GM18868 (cell line): ENCODE results near the gene PAQR7.

Experiments
- ATAC-seq: cut with Tn5 transposase; IDR thresholded peaks from one replicate; pipeline ENCODE4 v1.9.1; 2021; ENCODE audit warnings: mild to moderate bottlenecking, moderate library complexity; ENCODE audit not compliant: unreplicated experiment

The PAQR7 gene, protein sequence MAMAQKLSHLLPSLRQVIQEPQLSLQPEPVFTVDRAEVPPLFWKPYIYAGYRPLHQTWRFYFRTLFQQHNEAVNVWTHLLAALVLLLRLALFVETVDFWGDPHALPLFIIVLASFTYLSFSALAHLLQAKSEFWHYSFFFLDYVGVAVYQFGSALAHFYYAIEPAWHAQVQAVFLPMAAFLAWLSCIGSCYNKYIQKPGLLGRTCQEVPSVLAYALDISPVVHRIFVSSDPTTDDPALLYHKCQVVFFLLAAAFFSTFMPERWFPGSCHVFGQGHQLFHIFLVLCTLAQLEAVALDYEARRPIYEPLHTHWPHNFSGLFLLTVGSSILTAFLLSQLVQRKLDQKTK

DNA sequence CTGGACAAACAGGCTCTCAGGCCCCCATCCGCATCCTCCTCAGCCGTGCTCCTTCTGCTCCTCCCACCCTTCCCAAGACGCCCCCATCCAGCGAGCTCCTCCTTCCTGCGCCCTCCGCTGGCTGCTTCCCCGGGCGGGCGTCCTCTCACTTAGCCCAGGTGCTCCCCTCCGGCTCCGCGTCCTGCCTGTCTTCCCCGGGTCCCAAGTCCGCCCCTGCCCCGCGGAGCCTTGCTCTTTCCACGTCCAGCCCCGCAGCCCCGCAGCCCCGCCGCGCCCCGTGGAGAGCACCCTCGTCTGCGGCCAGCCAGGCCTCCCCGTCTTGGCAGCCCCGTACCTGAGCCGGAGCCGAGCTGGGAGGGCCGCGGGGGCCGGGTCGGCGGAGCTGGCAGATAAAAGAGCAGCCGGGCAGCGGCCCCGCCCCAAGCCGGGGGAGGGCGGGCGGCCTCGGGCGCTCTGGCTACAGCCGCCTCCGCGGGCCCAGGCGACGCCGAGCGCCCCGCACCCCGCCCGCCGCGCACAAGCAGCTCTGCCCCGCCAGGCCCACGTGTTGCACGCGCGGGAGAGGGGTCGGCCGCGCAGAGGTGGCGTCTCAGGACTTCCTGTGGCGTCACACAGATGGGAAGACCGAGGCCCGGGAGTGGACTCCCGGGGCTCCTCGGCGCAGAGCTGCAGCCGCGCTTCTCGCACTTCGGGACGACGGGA is at the start of gene PAQR7:
Gene PAQR7, minus strand, starts transcription at position 555 of the 702 bp plus-strand sequence. CDS start 11,869 bp downstream, outside the sequence.
- ATAC-seq, result peak; percentile 65

DNA sequence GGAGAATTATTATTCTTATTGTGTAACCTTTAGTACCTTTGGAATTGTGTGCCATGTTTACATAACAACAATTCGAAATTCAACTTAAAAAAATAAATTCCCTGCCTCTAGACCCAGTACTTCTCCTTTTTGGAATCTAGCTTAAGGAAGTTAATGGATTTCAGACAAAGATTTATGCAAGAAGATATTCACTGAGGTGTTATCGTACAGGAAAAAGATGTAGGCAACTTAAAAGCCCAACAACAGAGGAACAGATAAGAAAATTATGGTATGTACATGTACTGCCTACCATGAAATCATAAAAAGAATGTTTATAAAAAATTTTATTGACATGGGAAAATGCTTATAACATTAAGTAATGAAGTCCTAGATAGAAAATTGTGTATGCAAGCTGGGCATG is 48.9 kb upstream of the PAQR7 start:
- ATAC-seq, result no peak

DNA sequence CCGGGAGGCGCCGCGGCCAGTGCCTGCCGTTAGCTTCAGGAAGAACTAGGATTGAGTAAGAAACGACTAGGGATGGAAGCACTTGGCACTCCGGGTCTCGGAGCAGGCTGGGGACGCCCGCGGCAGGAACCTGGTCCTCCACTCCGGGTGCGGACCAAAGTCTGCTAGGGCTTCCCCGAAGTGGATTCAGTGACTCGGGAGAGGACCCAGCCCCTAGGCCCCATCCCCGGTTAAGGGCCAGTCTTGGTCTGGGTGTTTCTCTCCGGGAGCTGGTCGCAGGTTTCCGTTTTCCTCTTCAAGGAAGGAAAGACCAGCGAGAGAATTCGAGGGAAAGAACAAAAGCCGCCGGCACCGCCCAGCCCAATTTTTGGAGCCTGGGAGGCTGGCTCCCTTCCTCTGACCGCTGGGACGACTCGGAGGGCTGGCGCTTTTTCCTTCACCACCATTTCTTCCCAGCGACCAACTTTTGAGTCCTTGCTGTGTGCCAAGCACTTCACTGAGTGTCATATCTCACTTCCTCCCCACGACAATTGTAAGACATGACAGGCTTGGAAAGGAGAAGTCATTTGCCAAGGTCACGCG is 47.6 kb upstream of the PAQR7 start:
- ATAC-seq, result no peak

DNA sequence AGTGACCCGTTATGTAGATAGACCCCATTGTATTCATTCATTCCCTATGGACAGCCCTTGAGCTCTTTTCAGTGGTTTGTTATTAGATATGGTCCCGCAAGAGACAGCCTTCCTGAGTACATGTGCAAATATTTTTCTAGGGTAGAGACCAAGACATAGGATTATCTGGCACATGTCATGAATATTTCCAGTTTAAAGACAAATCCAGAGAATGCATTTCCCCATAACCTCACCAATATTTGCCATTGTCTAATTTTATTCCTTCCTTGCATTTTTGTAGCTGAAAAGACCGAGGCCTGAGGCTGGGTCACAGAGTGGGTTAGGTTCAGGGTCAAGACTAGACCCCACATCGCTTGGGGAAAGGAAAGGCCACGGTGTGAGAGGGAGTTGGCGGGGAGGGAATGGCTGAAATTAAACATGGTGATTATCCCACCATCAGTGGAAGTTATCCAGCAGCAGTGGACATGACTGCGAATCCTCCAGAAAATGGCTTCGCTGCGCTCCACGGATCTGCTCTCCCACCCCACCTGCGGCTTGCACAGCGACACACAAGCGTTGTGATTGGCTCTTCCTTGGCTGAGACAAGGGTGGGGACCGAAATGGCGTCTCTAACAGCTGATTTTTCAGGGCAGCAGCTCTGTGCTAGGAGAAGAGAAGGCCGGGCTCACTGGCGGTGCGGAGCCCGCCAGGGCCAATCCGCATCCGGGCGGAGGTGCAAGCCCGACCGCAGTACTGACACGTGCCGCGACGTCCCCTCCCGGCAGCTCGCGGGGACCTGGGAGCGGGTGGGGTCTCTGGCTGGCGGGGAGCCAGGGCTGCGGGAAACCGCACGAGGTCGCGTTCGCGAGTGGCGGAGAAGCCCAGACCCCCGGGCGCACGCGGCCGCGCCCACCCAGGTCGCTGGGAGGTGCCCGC is 46.8 kb upstream of the PAQR7 start:
- ATAC-seq, result no peak

DNA sequence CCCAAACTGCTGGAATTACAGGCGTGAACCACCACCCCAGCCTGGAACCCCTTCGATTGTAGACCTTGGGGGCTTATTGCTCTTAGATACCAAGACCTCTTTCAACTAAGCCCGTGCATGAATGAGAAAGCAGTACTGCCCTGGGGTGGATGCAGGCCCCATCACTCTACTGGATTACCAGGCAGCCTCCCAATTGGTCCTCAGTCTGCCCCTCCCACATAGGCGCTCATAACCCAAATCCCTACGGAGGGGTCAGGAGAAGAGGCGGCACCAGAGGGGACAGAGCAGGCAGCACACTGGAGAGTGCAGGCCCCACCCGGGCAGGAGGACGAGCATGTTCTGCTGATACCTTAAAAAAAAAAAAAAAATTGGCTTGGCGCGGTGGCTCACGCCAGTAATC is 43.1 kb upstream of the PAQR7 start:
- ATAC-seq, result no peak

DNA sequence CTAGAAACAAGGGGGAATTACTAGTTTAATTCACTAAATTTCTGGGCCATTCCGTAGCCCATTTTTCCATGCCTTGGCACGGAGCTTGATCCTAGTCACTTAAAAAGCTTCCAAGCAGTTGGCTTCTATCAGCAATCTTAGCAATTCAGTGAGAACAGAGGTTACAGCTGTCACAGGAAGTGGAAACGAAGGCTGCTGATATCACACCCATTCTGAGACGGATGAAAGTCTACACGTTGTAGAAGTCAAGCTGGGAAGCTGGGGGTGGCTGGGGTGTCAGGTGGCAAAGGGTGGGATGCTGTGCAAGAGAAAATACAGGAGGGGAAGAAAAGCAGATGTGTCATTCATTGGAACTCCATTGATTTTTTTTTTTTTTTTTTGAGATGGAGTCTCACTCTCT is 42.5 kb upstream of the PAQR7 start:
- no peak for ATAC-seq

DNA sequence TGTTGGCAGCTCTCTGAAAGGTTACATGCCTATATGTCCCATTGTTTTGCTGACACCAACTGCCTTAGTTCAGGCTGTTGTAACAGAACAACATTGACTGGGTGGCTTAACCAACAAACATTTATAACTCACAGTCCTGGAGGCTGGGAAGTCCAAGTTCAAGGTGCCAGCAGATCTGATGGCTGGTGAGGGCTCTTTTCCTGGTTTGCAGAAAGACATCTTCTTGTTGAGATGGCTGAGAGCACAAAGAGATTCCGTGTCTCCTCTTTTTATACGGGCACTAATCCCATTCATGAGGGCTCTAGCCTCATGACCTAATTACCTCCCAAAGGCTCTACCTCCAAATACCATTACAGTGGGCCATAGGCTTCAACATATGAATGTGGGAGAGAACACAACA is 41.0 kb upstream of the PAQR7 start:
- ATAC-seq, result no peak

DNA sequence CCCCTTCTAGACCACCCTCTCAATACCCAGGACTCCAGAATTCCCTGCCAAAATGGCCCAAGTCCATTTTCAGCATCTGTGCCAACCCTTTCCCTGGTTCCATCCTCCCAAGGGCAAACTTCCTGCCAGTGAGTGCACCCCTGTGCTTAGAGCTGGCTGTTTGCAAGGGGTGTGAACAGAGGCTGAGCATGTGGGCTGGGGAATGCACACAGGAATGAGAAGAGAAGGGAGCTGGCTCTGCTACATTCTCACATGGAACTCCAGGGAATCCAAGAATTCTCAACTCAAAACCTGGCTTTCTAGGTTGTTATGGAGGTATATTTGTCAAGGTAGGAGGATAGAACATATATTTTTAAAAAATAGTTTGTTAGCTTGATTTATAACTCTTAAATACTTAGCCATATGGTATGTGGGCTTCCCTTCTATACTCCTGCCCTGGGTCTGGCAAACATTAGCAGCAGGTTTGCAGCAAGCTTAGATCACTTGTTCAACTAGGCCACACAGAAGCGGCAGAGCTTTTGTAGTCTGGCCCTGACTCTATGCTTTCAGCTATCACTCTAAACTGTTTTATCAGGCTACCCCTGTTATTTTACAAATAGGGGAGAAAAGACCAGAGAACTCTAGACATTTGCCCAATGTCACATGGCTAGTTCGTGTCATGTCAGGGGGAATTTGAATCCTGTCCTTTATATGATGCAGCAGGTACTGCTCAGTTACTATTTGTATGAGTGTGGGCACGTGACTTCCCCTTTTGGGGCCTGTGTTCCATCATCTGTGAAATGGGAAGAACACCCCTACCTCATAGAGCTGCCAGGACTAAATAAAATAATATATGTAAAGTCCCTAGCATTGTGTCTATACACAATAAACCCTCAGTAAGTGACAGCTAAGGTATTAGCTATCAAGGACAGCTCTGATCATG is 38.8 kb upstream of the PAQR7 start:
- no peak for ATAC-seq

DNA sequence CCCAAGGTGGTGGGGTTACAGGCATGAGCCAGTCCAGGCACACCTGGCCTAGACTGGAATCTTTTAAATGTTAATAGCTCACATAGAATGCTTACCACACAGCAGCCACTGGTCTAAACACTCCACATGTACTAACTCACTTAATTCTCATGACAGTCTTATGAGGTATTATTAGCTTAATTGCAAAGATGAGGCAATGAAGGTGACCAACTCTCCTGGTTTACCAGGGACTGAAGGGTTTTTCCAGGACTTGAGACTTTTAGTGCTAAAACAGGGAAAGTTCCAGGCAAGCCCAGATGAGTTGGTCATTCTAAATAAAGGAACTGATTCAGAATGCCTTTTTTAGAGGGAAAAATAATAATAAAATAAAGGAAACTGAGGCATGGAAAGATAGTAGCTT is 37.7 kb upstream of the PAQR7 start:
- ATAC-seq, result no peak

DNA sequence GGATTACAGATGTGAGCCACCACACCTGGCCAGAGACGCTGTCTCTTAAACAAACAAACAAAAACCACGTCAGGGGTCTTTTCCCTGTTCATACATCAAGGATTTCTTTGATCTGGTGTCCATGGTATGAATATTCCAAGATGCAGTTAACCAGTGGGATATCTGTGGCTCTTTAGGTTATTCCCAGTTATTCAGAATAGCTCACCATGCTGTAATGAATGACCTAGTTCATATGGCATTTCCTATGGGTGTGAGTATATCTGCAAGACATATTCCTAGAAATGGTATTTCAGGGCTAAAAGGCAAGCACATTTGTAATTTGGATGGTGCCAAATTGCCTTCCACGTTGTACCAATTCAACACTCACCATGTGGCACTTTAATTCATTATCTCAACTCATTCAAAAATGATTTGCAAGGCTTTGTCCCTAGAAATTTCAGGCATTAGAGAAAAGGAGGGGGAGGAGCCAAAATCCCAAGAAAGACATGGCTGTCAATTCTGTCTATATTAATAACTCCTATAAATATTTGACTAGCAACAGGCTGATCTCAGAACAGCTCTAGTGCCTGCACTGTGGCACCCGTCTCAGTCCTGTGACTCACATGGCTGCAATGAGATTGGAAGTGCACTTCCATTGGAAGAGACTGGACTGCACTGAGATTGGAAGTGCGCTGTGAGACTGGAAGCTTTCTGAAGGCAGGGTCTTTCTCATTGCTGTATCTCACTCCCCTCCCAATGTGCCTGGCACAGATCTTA is 36.7 kb upstream of the PAQR7 start:
- ATAC-seq, result no peak

DNA sequence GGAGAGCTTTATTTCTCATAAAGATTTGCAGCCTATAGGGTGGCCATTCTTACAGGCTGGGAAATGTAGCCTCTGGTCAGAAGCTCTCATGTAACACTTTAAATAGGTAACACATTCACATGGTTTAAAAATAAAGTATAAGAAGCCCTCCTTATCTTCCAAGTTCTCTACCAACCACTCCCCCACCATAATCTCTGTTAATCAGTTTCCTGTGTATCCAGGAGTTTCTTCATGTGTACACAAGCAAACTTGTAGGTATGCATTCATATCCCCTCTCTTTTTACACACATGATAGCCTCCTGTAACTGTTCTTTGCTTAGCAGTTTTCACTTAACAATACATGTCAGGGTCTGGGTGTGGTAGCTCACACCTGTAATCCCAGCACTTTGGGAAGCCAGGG is 35.7 kb upstream of the PAQR7 start:
- ATAC-seq, result no peak

DNA sequence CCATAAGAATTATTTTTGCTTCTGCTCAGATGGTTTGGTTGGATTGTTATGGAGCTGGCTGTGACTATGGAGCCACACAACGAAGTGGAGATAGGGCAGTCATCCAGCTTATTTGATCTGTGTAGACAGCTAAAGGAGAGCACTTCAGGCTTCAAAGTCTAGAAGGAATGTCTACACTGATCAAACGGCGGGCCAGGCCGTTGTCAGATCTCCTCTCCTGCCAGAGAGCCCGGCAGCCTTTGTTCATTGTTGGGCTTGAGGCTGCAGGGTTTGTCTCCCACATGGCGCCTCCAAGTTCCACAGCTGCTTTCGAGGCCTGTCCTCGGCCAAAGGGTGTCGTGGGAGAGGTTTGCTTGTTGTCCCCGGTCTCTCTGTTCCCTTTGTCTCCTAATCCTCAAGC is 33.5 kb upstream of the PAQR7 start:
- no peak for ATAC-seq

DNA sequence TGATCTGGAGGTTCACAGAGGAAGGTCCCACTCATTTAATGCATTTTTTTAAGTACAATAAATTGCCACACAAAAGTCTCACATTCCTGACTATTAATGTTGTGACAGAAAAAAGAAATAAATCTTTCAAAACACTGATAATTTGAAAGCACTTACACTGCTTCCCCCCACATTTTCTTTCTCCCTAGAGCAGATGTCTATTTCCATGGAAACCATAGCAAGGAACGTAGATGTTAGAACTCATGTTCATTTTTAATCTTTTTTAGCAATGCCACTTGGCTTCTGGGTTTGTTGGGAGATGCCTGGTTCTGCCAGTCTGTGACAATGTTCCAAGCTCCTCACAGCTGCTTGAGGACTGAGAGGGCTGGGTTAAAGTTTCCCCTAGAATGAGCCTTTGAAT is 32.7 kb upstream of the PAQR7 start:
- ATAC-seq, result no peak

DNA sequence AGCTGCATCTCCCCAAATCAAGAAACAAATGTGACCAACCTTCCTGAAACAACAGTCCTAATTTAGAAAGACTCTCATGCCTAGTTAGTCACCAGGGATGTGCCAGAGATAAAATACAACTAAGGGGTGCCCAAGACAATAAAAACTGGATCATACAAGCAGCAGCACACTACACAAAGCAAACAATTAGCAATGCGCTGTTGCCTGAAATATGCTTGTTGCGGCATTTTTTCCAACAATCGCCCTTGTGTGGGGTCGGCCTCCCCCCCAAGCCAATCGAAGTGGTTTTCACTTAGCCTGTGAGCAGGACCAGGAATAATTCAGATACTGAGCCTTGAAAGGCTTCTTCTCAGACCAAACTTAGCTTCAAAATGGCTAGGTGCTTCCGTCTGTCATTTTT is 32.1 kb upstream of the PAQR7 start:
- ATAC-seq, result no peak

DNA sequence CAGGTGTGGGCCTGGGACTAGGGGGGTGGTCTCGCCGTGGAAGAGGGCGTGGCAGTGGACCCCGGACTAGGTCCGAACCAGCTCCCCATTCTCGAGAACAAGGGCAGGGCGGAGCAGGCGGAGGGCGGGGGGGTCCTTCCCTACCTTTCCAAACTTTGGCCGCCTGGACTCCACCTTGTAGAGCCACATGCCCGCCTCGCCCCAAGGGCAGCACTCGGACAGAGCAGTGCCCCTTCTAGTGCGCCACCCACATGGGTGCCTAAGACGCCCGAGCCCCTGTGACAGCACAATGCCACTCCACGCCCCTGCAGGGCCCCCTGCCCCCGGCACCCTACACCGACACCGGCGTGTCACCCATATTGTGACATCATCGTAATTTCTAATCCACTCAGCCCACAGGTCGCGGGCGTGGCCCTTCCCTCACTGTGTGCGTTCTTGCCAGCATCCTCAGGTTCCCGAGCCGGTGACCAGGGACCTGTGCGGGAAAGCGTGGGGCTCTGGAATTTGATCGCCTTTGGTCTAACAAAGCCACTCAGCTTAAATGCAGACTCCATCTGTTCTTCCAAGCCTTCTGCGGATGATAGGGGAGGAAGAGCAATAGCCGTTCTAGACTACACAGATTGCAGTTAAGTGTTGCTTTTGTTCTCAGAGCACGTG is 31.3 kb upstream of the PAQR7 start:
- no peak for ATAC-seq

DNA sequence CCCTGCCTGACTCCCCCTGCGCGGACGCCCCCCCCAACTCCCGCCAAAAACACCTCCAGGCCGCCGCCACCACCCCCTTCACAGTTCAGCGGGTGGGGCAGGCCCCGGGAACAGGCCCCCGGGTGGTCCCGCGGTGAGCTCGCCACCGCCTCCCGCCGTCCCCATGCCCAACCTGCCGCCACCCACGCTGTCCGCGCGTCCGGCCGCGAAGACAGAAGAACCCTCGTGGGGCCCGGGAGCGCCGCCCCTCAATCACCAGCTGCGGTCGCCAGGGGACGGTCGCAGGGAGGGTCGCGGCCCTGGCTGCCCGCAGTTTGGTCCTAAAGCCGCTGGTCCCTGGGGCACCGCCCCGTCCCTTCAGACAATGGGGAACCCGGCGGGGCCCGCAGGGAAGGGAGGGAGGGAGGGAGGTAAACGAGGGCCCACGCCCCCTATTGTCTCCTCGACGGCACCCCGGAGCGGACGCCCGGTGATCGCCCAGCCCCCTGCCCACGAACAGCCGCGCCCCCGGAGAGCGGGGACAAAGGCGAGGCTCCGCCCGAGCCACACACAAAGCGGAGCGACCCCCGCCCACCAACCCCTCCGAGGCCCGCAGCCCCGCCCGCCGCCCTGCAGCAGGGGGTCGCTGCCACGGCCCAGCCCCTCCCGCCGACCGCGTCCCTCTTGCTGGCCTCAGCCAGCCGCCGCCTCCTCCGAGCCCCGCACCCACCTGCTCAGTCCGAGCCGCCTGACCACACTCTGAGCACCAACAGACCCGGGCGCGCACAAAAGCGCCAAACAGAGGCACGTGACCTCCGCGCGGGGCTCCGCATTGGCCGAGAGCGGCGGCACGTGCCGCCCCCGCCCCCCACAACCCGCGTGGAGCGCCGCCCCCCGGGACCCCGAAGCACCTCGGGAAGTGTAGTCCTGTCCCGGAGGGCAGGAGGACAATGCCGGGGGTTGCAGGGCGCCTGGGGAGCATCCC is 30.5 kb upstream of the PAQR7 start, which contains the start of gene STMN1:
Gene STMN1, minus strand, starts transcription at position 740 of the 964 bp plus-strand sequence. CDS start 1,743 bp downstream, outside the sequence.
- peak; percentile 71 for ATAC-seq

DNA sequence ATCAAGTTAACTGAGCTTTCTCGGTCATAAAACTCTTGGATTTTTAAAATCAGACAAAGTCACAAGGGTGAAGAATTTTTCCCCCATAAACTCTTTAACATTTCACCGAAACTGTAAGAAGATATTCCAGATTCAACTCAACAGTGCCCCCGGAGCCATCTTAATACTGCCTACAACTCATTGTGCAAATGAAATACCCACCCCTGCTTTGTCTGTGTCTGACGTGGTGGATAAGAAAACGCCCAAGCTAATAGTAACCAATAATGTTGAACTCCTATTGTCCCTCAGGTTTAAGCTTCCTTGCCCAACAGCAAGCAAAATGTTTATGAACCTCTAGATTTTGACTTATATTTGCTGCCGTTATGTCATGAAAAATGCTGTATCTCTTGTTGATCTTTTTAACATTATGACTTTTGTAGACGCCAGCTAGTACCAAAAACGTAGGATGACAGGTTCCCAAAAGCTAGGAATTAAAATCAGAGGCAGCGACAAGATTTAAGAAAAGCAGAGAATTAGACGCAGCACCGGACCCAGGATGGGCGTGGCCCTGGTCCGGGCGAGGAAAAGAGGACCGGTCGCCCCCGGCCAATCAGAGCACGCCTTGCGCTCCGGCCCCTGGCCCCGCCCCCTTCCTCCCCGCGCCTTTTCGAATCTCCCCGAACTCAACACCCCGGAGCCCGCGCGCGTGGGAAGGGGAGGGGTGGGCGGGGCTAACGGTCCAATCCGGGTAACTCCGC is 29.6 kb upstream of the PAQR7 start:
- peak; percentile 80 for ATAC-seq
